AG09309 (cell line): Measurements from ENCODE around the gene RHOB.

Experiments
- DNase-seq: peaks from one replicate; pipeline ENCODE4 v3.0.0-alpha.2; 2010; ENCODE audit warnings: low read depth
- H3K4me3 ChIP-seq: 2 replicates; pipeline ENCODE4 v1.5.1; 2011; ENCODE audit warnings: mild to moderate bottlenecking, low read depth, low read length, moderate library complexity; ENCODE audit not compliant: control insufficient read depth
- CTCF ChIP-seq: IDR thresholded peaks from 2 replicates; pipeline ENCODE4 v1.5.1; 2011; ENCODE audit warnings: mild to moderate bottlenecking, low read depth, low read length, inconsistent platforms; ENCODE audit not compliant: insufficient read depth, control insufficient read depth; ENCODE audit errors: missing control alignments

RHOB gene

GRCh38 chr2:20421988-20422370 lies 24.9 kb upstream of the RHOB start:
- DNase-seq, result peak; percentile 72
- no peak overlapping the region for H3K4me3 ChIP-seq

GRCh38 chr2:20422402-20423271 lies 24.2 kb upstream of the RHOB start:
- TF ChIP-seq CTCF, result peak; percentile 16

More at GRCh38 chr2:20421988-20422370, 24.9 kb upstream of the RHOB start:
- no peak for TF ChIP-seq CTCF

GRCh38 chr2:20423359-20423758 lies 23.5 kb upstream of the RHOB start:
- no peak for TF ChIP-seq CTCF
- no peak overlapping the region for H3K4me3 ChIP-seq
- DNase-seq, result no peak

More at GRCh38 chr2:20422402-20423271, 24.2 kb upstream of the RHOB start:
- H3K4me3 ChIP-seq, result no peak overlapping the region
- DNase-seq, result no peak

DNA sequence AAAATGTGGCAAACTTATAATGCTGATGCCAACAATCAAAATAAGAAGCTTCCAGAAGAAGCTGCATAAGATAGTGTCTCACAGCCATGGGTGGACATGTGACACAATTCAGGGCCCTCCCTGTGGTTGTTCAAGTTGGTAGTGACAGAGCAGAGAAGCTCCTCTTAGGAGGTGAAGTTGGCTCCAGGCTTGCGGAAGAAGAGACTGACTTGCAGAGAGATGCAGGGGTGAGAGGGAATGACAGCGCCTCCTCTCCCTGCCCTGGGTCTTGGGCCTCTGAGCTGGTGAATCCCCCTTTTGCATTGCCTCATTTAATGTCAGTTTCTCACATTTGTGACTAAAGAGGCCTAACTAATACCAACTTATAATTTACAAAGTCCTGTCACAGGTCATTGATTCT lies 23.0 kb upstream of the RHOB start:
- no peak for TF ChIP-seq CTCF
- no peak for DNase-seq
- H3K4me3 ChIP-seq, result no peak overlapping the region

DNA sequence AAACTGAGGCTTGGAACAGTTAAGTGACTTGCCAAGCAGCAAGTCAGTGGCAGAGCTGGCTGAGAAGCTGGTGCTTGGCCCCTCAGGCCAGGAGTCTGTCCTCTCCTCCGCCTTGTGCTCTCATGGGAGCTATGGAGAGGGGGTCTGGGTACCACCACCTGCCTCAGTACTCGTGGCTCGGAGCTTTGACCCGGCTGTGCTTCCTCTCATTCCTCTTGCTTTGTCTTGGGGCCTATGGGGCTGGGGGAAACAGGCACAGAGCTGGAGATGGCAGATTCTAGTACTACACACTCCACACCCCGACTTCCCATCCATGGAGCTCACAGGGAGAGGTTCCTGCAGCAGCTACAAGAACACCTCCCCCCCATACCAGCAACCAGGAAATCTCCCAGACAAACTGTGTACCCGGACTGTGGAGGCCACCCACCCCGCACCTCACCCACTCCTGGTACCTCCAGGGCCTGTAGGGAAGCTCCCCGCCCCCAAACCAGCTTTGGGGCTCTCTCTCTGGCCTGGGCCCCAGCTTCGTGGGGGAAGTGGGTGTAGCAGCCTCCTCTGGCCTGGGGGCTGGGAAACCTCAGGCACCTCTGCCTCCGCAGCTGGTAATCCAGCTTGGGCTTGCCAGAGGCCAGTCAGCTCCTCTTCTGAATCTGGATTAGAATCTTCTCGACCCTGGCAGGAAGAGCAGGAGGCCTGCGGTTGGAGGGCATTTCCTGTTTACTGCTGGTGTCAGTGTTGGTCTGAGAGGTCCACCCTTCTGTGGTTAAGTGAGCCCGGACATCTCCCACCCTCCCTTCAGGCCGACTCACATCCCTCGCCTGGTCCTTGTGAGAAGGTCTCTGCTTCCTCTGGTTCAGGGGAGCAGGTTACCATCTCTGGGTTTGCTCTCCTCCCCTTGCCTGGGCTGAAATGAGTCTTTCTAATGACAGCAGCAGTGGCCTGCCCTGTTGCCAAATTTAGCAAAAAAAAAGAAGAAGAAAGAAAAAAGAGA lies 22.3 kb upstream of the RHOB start:
- TF ChIP-seq CTCF, result no peak
- H3K4me3 ChIP-seq, result no peak overlapping the region
- no peak for DNase-seq

GRCh38 chr2:20425371-20425881 lies 21.4 kb upstream of the RHOB start:
- TF ChIP-seq CTCF, result no peak
- H3K4me3 ChIP-seq, result no peak overlapping the region
- DNase-seq, result no peak
